Fibroblast of skin of abdomen (primary cell): ENCODE data around the gene UGT1A1.

ENCODE experiments used
- DNase-seq: peaks from one replicate; pipeline ENCODE4 v3.0.0-alpha.2; 2013

The UGT1A1 gene

DNA sequence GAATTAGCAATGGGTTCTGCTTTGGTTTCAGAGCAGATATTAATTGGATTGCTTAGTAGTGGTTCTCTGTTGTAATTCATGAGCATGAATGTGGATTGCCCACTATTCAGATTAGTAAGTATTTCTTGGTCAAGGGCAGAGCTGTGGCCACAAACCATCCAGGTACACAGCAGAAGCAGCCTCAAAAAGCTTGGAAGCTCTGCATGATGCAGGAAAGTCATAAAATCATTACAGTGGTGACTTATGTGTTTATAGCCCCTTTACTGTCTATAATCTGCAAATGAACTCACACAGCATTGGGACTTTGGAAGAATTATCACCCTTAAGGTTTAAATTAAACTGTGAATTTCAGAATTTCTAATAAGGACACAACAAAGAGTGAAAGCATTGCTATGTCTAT is 1.9 kb upstream of the UGT1A1 start:
- no peak for DNase-seq

DNA sequence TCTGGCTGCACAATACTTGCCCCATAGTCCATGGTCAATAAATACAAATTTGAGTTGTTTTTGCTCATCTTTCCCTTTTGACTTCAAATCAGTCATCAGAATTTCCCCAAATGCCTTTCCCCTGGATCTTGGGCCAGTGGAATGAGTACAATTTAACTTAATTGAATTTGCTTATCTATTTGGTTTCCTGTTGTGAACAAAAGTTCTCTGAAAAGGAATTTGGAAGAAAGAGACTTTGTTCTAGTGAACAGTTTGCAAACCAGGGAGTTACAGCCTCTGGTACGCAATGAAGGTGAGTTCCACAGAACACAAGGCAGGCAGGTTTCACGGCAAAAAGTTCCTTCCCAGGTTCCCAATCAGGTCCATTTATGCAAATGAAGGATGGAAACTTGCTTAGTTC is 1.2 kb upstream of the UGT1A1 start:
- no peak for DNase-seq

DNA sequence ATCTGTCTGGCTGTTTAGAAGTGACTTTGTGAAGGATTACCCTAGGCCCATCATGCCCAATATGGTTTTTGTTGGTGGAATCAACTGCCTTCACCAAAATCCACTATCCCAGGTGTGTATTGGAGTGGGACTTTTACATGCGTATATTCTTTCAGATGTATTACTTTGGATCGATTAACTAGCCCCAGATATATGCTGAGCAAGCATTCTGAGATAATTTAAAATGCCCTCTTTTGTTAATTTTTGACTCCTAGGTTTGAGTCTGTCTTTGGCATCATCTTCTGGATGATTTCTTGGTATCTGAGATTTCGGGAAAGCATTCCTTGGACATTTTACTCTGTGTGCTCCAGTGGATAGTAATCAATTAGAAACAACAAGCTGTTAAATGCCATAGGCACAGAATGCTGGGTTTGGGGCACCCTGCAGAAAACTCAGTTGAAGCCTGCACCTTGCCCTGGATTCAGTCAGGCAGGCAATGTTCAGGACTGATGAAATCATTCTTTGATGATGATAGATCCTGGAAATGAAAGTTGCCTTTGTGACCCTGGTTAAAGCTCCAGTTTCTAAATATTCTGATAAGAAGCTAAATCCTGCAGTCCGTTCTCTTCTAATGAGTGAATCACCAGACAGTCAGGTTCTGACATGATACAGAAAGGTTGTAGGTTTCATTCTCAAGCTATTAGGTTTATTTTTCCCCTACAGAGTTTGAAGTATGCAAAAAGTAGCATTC is 1.1 kb downstream of the UGT1A1 start:
- no peak for DNase-seq

- peak; percentile 2 for DNase-seq
Measured at GRCh38 chr2:233764264-233764663, 4.2 kb downstream of the UGT1A1 start.

GRCh38 chr2:233764761-233765160 is 4.7 kb downstream of the UGT1A1 start:
- no peak for DNase-seq

DNA sequence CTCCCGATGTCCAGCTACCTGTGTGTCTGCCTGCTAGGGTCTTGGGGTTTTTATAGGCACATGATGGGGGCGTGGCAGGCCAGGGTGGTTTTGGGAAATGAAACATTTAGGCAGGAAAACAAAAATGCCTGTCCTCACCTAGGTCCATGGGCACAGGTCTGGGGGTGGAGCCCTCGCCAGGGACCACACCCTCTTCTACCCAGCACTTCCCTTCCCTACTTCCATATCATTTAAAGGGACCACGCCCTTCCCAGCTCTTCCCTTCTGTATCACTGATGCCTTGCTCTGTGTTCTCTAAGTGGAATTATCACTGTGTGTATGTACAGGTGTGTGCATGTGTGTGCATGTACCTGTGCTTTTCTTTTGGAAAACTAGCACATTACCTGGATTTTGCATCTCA is 6.3 kb downstream of the UGT1A1 start:
- no peak for DNase-seq

DNA sequence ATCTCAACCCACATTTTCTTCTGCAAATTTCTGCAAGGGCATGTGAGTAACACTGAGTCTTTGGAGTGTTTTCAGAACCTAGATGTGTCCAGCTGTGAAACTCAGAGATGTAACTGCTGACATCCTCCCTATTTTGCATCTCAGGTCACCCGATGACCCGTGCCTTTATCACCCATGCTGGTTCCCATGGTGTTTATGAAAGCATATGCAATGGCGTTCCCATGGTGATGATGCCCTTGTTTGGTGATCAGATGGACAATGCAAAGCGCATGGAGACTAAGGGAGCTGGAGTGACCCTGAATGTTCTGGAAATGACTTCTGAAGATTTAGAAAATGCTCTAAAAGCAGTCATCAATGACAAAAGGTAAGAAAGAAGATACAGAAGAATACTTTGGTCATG is 8.0 kb downstream of the UGT1A1 start:
- DNase-seq, result no peak

GRCh38 chr2:233769260-233769659 is 9.2 kb downstream of the UGT1A1 start:
- no peak for DNase-seq

DNA sequence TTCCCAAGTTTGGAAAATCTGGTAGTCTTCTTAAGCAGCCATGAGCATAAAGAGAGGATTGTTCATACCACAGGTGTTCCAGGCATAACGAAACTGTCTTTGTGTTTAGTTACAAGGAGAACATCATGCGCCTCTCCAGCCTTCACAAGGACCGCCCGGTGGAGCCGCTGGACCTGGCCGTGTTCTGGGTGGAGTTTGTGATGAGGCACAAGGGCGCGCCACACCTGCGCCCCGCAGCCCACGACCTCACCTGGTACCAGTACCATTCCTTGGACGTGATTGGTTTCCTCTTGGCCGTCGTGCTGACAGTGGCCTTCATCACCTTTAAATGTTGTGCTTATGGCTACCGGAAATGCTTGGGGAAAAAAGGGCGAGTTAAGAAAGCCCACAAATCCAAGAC is 12.1 kb downstream of the UGT1A1 start:
- DNase-seq, result no peak

GRCh38 chr2:233772583-233772982 is 12.5 kb downstream of the UGT1A1 start:
- DNase-seq, result no peak

DNA sequence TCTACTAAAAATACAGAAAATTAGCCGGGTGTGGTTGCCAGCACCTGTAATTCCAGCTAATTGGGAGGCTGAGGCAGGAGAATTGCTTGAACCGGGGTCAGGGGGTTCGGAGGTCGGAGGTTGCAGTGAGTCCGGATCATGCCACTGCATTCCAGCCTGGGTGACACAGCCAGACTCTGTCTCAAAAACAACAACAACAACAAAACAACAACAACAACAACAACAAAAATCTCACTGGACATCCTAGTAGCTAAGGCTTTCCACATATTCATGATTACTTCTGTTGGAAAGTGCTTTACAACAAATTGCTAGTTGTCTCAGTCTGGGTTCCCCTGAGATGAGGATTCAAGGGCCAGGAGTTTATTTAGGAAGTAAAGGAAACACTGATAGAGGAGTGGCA is 13.8 kb downstream of the UGT1A1 start:
- no peak for DNase-seq

DNA sequence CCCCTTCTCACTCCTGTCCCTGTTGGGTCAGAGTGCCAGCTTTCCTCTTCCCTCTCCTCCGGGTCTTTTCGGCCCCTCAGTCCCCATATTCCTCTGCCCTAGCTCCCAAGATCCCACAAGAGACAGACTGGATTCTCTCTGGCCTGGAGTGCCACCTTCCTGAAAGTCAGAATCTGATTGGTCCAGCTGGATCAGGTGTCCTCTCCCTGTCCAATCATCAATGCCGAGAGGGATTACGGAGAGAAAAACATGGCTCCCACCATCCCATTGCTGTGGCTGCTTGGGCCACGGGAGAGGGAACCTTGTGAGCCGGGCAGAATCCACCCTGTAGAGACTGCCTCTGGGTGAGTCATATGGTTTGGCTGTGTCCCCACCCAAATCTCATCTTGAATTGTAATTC is 15.3 kb downstream of the UGT1A1 start:
- no peak for DNase-seq

GRCh38 chr2:233778030-233778429 is 18.0 kb downstream of the UGT1A1 start, which contains the start of gene MROH2A:
Gene MROH2A, plus strand, starts transcription at chr2:233778330. Its CDS starts 1,029 bp downstream, at chr2:233779359.
- no peak for DNase-seq

GRCh38 chr2:233779722-233780121 is 19.7 kb downstream of the UGT1A1 start:
- no peak for DNase-seq

DNA sequence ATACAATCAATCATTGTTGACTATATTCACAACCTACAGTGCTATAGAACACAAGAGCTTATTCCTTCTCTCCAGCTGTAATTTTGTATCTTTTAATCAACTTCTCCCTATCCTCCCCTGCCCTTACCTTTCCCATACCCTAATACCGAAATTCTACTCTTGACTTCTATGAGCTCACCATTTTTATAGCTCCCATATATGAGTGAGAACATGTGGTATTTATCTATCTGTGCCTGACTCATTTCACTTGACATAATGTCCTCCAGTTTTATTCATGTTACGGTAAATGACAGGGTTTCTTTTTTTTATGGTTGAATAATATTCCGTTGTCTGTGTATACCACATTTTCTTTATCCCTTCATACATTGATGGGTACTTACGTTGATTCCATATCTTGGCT is 20.7 kb downstream of the UGT1A1 start:
- no peak for DNase-seq

DNA sequence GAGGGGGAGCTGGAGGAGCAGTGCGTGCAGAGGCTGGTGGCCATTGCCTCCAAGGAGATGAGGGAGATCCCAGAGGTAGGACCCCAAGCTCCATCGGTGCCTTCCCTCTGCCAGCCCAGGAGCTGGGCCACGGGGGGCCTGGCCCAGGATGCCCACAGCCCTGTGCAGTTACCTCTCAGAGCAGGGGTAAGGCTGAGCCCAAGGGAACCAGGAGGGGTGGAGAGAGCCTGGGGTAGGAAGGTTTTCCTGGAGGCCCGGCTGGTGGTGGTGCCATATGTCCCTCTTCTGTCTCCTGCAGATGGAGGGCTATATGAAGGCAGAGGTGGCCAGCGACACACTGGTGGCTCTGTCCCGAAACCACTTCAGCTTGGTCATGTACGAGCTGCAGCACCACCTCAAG is 29.5 kb downstream of the UGT1A1 start:
- no peak for DNase-seq

DNA sequence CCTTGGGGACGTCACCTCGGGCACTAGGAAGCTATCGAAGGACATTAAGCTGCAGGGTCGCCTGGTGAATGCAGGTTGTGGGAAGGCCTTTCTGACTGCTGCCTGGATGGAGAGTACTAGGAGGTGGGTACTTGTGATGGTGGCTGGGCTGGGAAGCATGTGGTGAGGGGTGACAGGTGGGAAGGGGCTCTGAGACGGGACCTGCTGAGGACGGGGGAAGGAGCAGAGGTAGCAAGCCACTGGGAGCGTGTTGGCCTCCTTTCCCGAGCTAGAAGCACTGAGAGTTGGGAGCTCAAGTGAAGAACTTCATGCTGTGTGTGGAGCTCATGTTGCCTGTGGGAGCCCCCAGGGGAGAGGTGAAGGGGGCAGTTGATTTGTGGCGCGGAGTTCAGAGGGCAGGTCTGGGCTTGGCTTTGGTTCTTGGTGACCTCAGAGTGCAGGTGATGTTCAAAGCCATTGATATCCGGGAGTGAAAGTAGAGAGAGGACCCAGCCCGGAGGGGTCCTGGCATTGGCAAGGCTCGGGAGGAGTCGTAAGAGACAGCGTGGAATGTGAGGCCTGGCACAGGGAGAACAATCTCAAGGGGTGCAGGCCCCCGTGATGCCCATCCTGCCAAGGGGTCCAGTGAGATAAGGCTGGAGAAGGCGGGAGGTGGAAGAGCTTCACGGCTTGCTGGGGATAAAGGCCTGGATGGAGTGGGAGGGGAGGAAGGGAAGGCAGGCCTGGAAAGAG is 31.2 kb downstream of the UGT1A1 start:
- no peak for DNase-seq

GRCh38 chr2:233791883-233792329 is 31.8 kb downstream of the UGT1A1 start:
- no peak for DNase-seq

- DNase-seq, result no peak
Measured at GRCh38 chr2:233792720-233793119, 32.6 kb downstream of the UGT1A1 start.

DNA sequence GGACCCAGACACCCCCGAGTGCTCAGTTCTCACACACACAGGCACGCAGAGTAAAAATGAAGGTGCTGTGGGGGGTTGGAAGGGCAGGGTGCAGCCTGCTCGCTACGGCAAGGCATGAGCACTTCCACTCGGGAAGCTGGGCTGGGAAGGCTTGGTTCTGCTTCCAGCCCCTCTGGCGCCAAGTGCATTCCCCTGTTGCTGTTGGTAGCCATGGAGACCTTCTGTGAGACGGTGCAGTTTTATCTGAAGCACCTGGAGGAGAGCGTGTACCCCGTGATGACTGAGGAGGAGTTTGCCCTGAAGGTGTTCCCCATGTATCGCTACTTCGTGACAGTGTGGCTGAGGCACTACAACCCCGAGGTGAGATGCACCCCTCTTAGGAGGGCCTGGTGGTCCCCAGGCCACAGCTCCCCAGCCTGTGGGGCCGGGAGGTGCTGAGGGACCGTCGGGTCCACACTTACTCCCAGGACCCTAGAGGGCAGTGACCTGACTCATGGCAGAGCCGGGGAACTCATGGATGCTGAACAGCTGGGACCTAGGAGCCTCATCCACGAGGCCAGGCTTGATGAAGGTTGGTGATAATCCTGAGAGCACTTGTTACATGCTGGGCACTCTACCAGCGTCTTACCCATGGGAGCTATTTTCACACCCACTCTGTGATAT is 33.5 kb downstream of the UGT1A1 start:
- no peak for DNase-seq

DNA sequence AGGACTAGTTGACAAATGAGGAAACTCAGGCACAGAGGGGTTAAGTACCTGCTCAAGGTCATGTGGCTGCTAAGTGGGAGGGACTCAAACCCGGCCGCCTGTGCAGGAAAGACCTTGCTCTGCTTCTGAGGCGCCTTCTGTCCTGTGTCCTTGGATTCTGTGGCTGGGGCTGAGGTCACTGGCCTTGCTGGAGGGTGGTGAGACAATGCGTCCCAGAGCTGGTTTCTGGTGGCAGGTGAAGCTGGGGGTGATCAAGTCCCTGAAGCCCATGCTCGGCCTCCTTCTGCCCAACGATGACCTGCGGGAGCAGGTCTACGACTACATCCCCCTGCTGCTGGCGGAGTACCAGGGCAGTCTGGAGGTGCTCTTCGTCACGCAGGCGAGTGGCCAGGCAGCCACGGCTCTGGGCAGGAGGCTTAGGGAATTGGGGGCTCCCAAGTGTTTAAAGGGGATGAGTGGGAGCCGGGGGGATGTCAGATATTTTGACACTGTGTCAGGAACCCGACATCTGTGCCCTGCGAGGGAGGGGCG is 34.1 kb downstream of the UGT1A1 start:
- DNase-seq, result no peak

GRCh38 chr2:233795735-233796171 is 35.7 kb downstream of the UGT1A1 start:
- no peak for DNase-seq

DNA sequence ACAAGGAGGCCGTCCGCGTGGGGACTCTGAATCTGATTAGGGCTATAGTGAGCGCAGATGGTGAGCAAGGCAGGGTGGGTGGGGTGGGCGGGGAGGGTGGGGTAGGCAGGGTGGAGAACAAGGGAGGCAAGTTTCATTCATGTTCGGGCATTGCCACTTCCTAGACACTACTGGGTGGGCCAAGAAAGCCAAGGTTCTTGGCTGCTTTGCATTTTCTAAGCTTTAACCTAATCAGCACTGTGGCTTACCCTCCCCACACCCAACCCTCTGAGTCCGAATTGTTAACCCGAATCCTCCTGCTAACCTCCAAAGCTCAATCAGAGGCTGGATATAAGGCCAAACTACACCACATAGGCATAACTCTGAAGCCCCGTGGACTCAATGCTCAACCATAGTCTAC is 36.2 kb downstream of the UGT1A1 start:
- no peak for DNase-seq
